8988T (cell line): ENCODE results near the gene CD46.
A peak's percentile ranks its signal among the peaks of the same experiment; 100 is the strongest.
"Not testable (repeated sequence)": the region's sequence is repeated elsewhere in the genome, so short reads cannot be mapped to it uniquely, and the experiment has no call there.

Experiments used
- DNase-seq: peaks from one replicate; pipeline ENCODE4 v3.0.0; 2011

CD46 gene

GRCh38 chr1:207751790-207752455 lies at the start of gene CD46:
Gene CD46, plus strand, starts transcription at chr1:207752054. Its CDS starts 159 bp downstream, at chr1:207752213.
- DNase-seq, result peak; percentile 48

- no peak for DNase-seq
Measured at GRCh38 chr1:207702317-207702716, 49.5 kb upstream of the CD46 start.

DNA sequence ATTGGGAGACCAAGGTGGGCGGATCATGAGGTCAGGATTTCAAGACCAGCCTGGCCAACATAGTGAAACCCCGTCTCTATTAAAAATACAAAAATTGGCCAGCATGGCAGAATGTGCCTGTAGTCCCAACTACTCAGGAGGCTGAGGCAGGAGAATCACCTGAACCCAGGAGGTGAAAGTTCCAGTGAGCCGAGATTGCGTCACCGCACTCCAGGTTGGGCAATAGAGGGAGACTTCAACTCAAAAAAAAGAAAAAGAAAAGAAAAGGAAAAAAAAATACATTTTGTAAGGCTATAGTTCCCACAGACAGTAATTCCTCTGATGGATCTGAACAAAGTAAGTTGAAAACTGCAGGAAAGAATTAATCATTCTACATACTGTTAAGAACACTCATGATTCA lies 48.1 kb upstream of the CD46 start:
- no peak for DNase-seq

- not testable (repeated sequence) for DNase-seq
Measured at GRCh38 chr1:207708004-207708403, 43.9 kb upstream of the CD46 start.

- no peak for DNase-seq
Measured at GRCh38 chr1:207711285-207711684, 40.6 kb upstream of the CD46 start.

DNA sequence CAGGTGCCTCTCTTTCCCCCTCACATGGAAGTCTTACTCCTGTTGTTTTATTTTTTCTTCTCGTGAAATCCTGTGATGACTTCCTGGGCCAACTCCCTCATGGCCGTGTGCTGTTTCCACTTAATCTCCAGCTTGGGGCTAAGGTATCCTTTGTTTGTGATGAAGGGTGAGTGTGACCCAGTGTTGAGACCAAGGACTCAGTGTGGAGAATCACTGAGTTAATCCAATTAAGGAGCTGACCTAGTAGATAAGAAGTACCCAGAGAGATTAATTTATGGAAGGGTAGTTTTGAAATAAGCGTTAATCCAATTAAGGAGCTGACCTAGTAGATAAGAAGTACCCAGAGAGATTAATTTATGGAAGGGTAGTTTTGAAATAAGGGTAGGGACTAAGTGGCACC lies 39.2 kb upstream of the CD46 start:
- DNase-seq, result not testable (repeated sequence)

DNA sequence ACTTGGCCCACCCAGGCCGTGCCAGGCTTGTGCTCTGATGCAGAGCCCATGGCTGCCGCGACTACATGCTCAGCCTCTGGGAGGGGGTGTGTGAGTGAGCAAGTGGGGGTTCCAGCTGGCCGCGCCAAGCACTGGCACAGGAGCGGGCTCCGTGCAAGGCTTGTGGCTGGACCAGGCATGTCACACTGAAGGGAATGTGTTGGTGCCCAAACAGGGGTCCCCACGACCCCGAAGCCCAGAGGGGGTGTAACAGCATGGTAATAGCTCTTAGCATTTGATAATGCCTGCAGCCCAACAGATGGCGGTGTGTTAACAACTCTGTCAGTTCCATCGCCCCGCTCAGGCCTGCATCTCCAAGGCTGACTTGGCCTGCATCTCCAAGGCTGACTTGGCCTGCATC lies 38.3 kb upstream of the CD46 start:
- DNase-seq, result no peak

DNA sequence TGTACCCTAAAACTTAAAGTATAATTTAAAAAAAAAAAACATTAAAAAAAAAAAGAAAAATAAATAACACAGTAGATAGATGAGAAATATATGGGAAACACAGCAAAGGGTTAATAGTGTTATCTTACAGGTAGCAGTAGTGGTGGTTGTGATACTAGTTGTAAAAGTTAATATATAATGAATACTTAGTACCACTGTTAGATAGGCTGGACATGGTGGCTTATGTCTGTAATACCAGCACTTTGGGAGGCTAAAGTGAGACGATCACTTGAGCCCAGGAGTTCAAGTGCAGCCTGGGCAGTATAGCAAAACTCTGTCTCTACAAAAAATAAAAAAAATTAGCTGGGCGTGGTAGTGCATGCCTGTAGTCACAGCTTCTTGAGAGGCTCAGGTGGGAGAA lies 32.6 kb upstream of the CD46 start:
- DNase-seq, result no peak

GRCh38 chr1:207728200-207728858 lies 23.5 kb upstream of the CD46 start:
- not testable (repeated sequence) for DNase-seq

DNA sequence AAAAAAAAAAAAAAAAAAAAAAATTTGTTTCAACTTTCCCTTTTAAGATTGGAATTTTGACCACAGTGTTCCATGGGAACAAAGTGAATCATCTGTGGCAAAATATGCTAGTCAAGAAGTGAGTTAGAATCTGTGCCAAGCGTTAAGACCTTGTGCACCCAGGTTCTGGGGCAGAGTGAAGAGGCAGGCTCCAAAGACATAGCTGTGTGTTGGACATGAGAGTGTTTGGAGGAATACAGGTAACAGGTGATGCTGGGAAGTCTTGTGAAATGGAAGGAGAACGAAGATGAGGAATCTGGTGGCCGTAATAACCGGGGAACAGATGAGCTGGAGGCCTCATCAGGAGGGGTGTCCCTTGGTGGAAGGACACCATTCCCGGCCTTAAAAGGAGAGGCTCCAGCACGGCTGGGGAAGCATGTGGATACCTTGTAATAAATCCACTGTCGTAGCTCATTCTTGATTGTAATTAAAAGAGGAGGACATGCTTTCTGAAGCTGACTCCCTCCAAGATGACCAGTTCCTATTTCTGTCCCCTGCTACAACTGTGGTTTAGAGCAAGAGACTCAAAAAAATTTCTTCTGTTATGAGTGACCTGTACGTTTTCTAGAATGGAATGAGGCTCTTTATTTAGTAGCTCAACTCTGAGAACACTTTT lies 14.2 kb upstream of the CD46 start:
- DNase-seq, result not testable (repeated sequence)

DNA sequence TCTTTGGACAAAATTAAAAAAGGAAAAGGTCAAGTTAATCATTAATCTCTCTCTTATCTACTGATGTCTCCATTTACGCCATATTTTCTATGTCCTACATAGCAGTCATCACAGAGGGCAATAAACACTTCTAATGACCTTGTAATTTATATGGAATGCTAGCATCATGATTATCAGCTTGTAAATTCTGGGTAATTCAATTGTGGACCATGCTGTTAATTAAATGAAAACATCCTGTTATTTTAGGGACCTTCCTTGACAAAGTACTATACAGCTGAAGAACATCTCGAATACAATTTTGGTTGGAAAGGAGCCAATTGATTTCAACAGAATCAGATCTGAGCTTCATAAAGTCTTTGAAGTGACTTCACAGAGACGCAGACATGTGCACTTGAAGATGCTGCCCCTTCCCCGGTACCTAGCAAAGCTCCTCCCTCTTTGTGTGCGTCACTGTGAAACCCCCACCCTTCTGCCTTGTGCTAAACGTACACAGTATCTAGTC lies 13.6 kb upstream of the CD46 start:
- DNase-seq, result not testable (repeated sequence)

- DNase-seq, result no peak
Measured at GRCh38 chr1:207740207-207740606, 11.6 kb upstream of the CD46 start.

- DNase-seq, result no peak
Measured at GRCh38 chr1:207742850-207743555, 8.9 kb upstream of the CD46 start.

DNA sequence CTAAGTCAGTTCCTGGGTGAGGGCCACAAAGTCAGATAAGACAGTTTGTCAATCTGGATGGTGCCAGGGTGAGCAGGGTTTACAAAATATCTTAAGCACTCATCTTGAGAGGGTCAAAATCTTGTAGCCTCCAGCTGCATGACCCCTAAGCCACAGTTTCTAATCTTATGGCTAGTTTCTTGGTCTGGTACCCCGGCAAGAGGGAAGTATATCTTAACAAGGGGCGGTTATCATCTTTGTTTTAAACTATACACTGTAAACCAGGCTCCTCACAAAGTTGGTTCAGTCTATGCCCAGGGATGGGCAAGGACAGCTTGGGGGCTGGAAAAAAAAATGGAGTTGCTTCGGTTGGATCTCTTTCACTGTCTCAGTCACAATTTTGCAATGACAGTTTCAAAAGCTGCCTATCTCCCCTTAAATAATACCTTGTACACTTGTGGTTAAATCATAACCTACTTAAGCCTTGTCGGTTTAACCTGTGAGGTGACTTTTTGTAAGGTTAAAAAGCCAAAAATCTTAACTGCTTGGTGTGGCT lies 7.8 kb upstream of the CD46 start:
- DNase-seq, result no peak

- DNase-seq, result no peak
Measured at GRCh38 chr1:207745285-207745684, 6.6 kb upstream of the CD46 start.

GRCh38 chr1:207745839-207746767 lies 5.8 kb upstream of the CD46 start:
- DNase-seq, result no peak

DNA sequence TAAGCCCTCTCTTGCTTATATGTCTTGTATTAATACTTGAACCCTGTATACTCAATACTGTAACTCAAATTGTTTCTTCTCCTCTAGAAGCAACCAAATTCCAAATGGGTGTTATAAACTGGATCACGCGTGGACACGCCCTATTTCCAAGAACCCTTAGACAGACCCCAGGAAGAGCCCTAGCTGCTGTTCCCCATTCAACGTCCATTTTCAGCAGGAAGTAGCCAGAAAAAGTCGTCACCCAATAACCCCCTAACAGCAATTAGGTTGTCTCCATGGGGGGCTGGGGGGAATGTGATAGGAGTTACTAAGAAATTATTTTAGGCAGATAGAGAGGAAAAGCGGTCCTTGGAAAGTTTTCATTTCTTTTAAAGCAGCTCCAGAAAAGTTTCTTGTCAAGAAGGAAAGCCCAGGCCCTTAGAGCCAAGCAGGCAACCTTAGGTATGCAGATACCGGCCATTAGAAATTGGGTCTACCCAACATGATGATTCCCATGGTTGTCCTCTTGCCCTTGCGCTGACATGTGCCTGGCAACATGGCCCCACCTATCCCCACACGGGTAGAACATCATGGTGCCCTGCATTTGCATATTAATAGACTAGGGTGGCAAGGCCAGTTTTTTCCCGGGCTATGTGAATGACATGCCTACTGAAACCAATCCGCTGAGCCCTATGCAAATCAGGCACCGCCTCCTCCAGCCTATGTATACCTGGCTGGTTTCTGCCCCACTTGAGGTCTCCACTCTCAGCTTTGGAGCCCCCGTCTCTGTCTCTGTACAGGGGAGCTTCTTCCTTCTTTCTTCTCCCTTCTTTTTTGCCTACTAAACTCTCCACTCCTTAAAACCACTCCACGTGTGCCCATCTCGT lies 4.0 kb upstream of the CD46 start:
- DNase-seq, result no peak

DNA sequence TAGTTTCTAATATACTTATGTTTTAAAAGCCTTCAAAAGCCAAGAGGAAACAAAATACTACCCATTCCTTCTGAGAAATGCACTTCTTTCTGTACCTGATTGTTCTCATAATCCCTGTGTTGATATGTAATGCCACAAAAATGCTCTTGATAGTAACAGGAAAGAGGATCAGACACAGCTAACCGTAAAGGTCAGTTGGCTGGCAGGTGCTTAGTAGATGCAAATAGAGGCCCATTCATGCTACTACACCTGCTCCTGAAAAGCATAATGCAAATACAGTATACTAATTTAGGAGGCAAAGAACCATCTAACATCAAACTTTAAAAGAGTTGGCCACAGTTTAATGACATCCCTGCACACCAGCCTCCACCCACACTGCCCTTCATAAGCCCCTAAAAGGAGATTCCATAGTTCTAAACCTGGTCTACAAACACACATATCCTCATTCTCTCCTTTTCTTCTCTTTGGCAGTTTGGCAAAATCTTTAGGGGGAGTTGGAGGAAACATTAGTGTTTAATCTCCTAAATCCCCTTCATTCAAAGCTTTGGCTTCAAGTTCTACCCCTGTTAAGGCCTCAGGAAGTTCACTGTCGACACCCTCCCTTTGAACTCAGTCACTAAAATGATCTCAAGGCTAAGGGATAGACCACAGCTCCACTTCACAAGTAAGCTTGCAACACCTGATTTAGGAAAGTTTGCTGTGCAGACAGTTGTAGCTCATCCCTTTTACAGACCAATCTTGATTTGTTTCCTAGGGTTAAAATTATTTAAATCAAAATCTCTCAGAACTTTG lies 2.9 kb upstream of the CD46 start:
- DNase-seq, result no peak

DNA sequence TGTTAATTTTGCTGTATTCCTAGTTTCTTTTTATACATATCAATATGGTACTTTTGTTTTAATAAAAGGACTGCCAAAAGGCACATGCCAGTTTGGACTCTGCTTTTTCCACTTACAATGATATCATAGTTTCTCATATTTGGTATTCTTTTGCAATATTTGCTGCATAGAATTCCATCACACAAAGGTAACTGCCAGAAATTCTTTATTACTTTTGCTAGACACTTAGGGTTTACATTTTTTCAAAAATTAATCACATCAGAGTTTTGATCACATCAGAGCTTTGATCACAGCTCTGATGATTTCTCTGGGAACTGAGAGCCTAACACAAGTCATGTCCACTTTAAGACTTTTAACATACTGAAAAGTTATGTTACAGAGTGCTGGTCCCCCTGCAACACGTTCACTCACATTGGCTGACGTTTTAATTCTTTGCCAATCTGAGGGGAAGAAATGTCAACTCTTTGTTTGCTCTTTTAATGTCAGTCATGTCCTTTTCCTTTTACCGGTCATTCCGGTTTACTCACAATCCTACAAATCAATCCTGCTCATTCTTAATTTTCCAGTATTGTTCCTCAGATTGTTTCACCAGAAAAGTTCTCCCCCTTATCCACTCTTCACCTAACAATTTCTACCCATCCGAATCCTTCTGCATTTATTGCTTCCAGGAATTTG lies 1.1 kb upstream of the CD46 start:
- DNase-seq, result no peak

GRCh38 chr1:207751463-207751789 lies 428 bp upstream of the CD46 start:
- not testable (repeated sequence) for DNase-seq
